Neural crest cell (in vitro differentiated cells): Measurements from ENCODE around the gene MVB12B. TPM values are rescaled to one million over a fixed set of nuclear protein-coding genes. Genes with fewer than 3 reads are reported as not detected.

Source experiments
- DNase-seq: peaks from one replicate; pipeline ENCODE4 v3.0.0; 2021; ENCODE audit warnings: low read depth, mixed read lengths, low spot score
- H3K27ac Mint-ChIP-seq: one replicate; pipeline ENCODE4 v1.8.0; 2021; ENCODE audit warnings: mild to moderate bottlenecking, mixed read lengths; ENCODE audit not compliant: unreplicated experiment
- H3K27me3 Mint-ChIP-seq: 2 replicates; pipeline ENCODE4 v1.8.0; 2021; ENCODE audit warnings: low read depth, mild to moderate bottlenecking, mixed read lengths
- H3K36me3 Mint-ChIP-seq: 2 replicates; pipeline ENCODE4 v1.8.0; 2021; ENCODE audit warnings: low read depth, mild to moderate bottlenecking, mixed read lengths
- H3K4me1 Mint-ChIP-seq: 2 replicates; pipeline ENCODE4 v1.8.0; 2021; ENCODE audit warnings: mixed read lengths
- H3K4me3 Mint-ChIP-seq: one replicate; pipeline ENCODE4 v1.8.0; 2021; ENCODE audit warnings: mild to moderate bottlenecking, mixed read lengths
- H3K9me3 Mint-ChIP-seq: 2 replicates; pipeline ENCODE4 v1.8.0; 2021; ENCODE audit warnings: mixed read lengths
- CTCF ChIP-seq: fragments of 200-600 bp; sonication (generic); conservative IDR thresholded peaks from 2 replicates; pipeline ENCODE4 v1.5.0; 2021; ENCODE audit warnings: antibody characterized with exemption, mild to moderate bottlenecking
- total RNA-seq: library from RNA; stranded (reverse); gene quantifications from 2 replicates; pipeline ENCODE4 v1.2.1, GENCODE V29; 2021

MVB12B gene
- total RNA-seq, 1 donor from 2014 or later: 68.1 TPM

DNA sequence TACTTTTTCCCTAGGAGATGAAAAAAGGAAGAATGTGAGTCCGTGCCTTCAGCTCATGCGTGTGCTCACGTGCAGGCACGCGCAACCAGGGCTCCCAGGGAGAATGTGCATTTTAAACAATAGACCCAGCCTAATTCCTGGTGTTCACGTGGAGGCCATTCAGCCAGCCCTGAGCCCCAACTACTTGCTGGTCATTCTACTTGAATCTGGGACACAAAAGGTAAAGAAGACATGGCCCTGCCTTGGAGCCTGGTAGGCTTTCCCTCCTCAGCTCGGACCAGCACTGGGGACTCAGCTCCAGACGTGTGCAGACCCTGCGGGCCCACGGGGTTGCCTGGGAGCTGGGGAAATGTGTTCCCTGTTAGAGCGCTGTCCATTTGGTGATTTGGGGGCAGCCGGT, 125.5 kb downstream of the MVB12B start:
- peaks cover 11% of the 10 kb centered on the region for H3K36me3 Mint-ChIP-seq
- peaks cover 30% of the 10 kb centered on the region for H3K4me1 Mint-ChIP-seq
- TF ChIP-seq CTCF: no peak
- DNase-seq: no peak
- no peak overlapping the region for H3K27ac Mint-ChIP-seq
- H3K9me3 Mint-ChIP-seq: no peaks in the 10 kb centered on the region
- H3K4me3 Mint-ChIP-seq: no peak overlapping the region
- no peaks in the 10 kb centered on the region for H3K27me3 Mint-ChIP-seq

- TF ChIP-seq CTCF: no peak
- H3K27ac Mint-ChIP-seq: no peak overlapping the region
- no peaks in the 10 kb centered on the region for H3K27me3 Mint-ChIP-seq
- peaks cover 30% of the 10 kb centered on the region for H3K4me1 Mint-ChIP-seq
- peaks cover 7% of the 10 kb centered on the region for H3K36me3 Mint-ChIP-seq
- DNase-seq: no peak
- H3K4me3 Mint-ChIP-seq: no peak overlapping the region
- no peaks in the 10 kb centered on the region for H3K9me3 Mint-ChIP-seq
These were observed 126.7 kb downstream of the MVB12B start for GRCh38 chr9:126453156-126453963.

- Mint-ChIP-seq H3K36me3 (peaks cover 5% of the 10 kb centered on the region), H3K27me3 (no peaks in the 10 kb centered on the region), H3K9me3 (no peaks in the 10 kb centered on the region), H3K27ac (no peak overlapping the region), H3K4me3 (peak overlapping the region; percentile 5), H3K4me1 (peaks cover 30% of the 10 kb centered on the region)
- DNase-seq: no peak
- no peak for TF ChIP-seq CTCF
These were observed 127.6 kb downstream of the MVB12B start for GRCh38 chr9:126454215-126454614.

- Mint-ChIP-seq H3K9me3 (no peaks in the 10 kb centered on the region), H3K27me3 (no peaks in the 10 kb centered on the region), H3K27ac (no peak overlapping the region), H3K4me1 (peaks cover 30% of the 10 kb centered on the region), H3K36me3 (peaks cover 5% of the 10 kb centered on the region), H3K4me3 (no peak overlapping the region)
- DNase-seq: no peak
- no peak for TF ChIP-seq CTCF
These were observed 128.2 kb downstream of the MVB12B start for GRCh38 chr9:126454795-126455194.

GRCh38 chr9:126456441-126457174, 130.0 kb downstream of the MVB12B start:
- H3K4me1 Mint-ChIP-seq: peaks cover 30% of the 10 kb centered on the region
- H3K9me3 Mint-ChIP-seq: no peaks in the 10 kb centered on the region
- H3K27me3 Mint-ChIP-seq: no peaks in the 10 kb centered on the region
- peaks cover 4% of the 10 kb centered on the region for H3K36me3 Mint-ChIP-seq
- no peak for DNase-seq
- no peak overlapping the region for H3K4me3 Mint-ChIP-seq
- peak overlapping the region; percentile 77 for H3K27ac Mint-ChIP-seq
- no peak for TF ChIP-seq CTCF
